GM12892 (cell line): ENCODE results near the gene KCNC1.

ENCODE experiments used
- POLR2A ChIP-seq: IDR thresholded peaks from 2 replicates; pipeline ENCODE4 v1.6.1; 2011; ENCODE audit warnings: low read depth, low read length, control low read depth
- POLR2AphosphoS5 ChIP-seq: IDR thresholded peaks from 2 replicates; pipeline ENCODE4 v1.6.1; 2011; ENCODE audit warnings: low read depth, low read length, control low read depth

GRCh38 chr11:17775035-17775348 lies 40.4 kb downstream of the KCNC1 start:
- TF ChIP-seq POLR2AphosphoS5 (no peak), POLR2A (no peak)
